Measurements from ENCODE around the gene EXOC2.

DNA sequence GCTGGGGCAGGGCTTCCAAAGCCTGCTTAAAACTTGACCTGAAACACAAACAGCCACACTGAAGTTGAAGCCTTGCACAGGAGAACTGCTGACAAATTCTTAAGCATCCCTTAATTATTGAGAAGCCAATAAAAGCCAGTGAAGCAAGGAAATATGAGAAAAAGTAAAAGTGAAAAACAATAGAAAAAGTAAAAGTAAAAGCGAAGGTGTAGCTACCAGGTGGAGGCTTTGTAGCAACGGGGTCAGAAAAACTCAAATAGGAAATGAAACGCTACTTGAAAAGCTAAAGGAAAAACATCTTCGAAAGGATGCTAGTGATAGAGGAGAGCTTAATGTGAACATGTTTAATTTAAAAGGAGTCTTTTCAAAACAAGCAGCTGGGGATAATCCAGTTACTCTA is 203.9 kb downstream of the EXOC2 start:
- TF ChIP-seq, protein P1, sequence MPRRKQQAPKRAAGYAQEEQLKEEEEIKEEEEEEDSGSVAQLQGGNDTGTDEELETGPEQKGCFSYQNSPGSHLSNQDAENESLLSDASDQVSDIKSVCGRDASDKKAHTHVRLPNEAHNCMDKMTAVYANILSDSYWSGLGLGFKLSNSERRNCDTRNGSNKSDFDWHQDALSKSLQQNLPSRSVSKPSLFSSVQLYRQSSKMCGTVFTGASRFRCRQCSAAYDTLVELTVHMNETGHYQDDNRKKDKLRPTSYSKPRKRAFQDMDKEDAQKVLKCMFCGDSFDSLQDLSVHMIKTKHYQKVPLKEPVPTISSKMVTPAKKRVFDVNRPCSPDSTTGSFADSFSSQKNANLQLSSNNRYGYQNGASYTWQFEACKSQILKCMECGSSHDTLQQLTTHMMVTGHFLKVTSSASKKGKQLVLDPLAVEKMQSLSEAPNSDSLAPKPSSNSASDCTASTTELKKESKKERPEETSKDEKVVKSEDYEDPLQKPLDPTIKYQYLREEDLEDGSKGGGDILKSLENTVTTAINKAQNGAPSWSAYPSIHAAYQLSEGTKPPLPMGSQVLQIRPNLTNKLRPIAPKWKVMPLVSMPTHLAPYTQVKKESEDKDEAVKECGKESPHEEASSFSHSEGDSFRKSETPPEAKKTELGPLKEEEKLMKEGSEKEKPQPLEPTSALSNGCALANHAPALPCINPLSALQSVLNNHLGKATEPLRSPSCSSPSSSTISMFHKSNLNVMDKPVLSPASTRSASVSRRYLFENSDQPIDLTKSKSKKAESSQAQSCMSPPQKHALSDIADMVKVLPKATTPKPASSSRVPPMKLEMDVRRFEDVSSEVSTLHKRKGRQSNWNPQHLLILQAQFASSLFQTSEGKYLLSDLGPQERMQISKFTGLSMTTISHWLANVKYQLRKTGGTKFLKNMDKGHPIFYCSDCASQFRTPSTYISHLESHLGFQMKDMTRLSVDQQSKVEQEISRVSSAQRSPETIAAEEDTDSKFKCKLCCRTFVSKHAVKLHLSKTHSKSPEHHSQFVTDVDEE (CRISPR knock-in tag; IDR thresholded peaks at IDR 0.05) = no peak
- TF ChIP-seq ZFP30 (CRISPR knock-in tag; IDR thresholded peaks at IDR 0.05) = no peak

All from SK-N-SH treated with all-trans-retinoic acid at 6 μM for 48 hours (cell line).